Lower leg skin (tissue), 4 donors: ENCODE data around the gene NEU3. TPM values are rescaled to one million over a fixed set of nuclear protein-coding genes. Genes with fewer than 3 reads are reported as not detected.

Experiments
- DNase-seq, 2 donors: peaks; one replicate each; pipeline ENCODE4 v3.0.0-alpha.2; 2019; ENCODE audit warnings: low spot score in 2 of 2
- H3K4me3 ChIP-seq: fragments of 200-600 bp; sonication (generic); 2 replicates; pipeline ENCODE4 v1.5.1; 2017; ENCODE audit warnings: mild to moderate bottlenecking, low read depth; ENCODE audit not compliant: poor library complexity, severe bottlenecking
- POLR2A ChIP-seq, 2 donors: fragments of 450-650 bp; IDR thresholded peaks; one replicate each; pipeline ENCODE4 v1.6.1; 2016 to 2017; ENCODE audit warnings: antibody characterized with exemption in 2 of 2, mild to moderate bottlenecking in 1 of 2, moderate library complexity in 1 of 2
- WGBS, 2 donors: methylation state at CpG; one replicate each; pipeline ENCODE4 v1.1.5; 2018; 5-methylcytosine and 5-hydroxymethylcytosine counted together
- intact Hi-C: fragments of 100-400 bp; cut with DNase I; formaldehyde crosslinking; loops from one replicate; pipeline ENCODE4 v1.15.0; 2023; ENCODE audit warnings: low total_unique reads
- total RNA-seq, 4 donors: library from RNA; depleted of rRNA; stranded (reverse); fragments of >200 nt; gene quantifications; one replicate each; pipeline ENCODE4 v1.1.0, GENCODE V29; 2016
- TF ChIP-seq, protein P1 (sequence below), 3 donors: fragments of 450-650 bp; IDR thresholded peaks; one replicate each; pipeline ENCODE4 v1.5.1; 2016; ENCODE audit warnings: antibody characterized with exemption in 3 of 3, mild to moderate bottlenecking in 3 of 3, moderate library complexity in 2 of 3

Gene NEU3
- total RNA-seq, 4 donors from 2014 or later, result 4.3 to 7.4 (median 5.9) TPM

GRCh38 chr11:74990941-74991340, 2.2 kb downstream of the NEU3 start:
- WGBS, 2 donors, result 63 to 88% methylated on average over 1 of the region's 1 CpG
- intact Hi-C loops, result no loop called here
- DNase-seq, result no peak
- no peak for TF ChIP-seq POLR2A (IDR thresholded peaks at IDR 0.05)
- TF ChIP-seq, protein P1, sequence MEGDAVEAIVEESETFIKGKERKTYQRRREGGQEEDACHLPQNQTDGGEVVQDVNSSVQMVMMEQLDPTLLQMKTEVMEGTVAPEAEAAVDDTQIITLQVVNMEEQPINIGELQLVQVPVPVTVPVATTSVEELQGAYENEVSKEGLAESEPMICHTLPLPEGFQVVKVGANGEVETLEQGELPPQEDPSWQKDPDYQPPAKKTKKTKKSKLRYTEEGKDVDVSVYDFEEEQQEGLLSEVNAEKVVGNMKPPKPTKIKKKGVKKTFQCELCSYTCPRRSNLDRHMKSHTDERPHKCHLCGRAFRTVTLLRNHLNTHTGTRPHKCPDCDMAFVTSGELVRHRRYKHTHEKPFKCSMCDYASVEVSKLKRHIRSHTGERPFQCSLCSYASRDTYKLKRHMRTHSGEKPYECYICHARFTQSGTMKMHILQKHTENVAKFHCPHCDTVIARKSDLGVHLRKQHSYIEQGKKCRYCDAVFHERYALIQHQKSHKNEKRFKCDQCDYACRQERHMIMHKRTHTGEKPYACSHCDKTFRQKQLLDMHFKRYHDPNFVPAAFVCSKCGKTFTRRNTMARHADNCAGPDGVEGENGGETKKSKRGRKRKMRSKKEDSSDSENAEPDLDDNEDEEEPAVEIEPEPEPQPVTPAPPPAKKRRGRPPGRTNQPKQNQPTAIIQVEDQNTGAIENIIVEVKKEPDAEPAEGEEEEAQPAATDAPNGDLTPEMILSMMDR (IDR thresholded peaks at IDR 0.05), result no peak
- H3K4me3 ChIP-seq, result no peak overlapping the region

- TF ChIP-seq POLR2A (IDR thresholded peaks at IDR 0.05), result no peak
- H3K4me3 ChIP-seq, result no peak overlapping the region
- intact Hi-C loops, result no loop called here
- DNase-seq, result no peak
- WGBS, 2 donors, result 96% methylated on average over 5 of the region's 5 CpGs
Observed at GRCh38 chr11:74992852-74993251, 4.1 kb downstream of the NEU3 start.

DNA sequence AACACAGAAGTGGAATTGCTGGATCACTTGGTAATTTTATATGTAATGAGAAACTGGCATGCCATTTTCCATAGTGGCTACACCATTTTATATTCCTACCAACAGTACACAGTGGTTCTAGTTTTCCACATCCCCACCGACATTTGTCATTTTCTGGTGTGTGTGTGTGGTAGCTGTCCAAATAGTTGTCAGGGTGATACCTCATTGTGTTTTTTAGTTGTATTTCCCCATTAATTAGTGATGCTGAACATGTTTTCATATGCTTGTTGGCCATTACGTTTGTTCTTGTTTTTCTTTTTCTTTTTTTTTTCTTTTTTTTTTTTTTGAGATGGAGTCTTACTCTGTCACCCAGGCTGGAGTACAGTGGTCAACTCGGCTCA, 12.2 kb downstream of the NEU3 start:
- 85 to 93% methylated on average over 3 of the region's 3 CpGs for WGBS, 2 donors
- intact Hi-C loops, result no loop called here
- H3K4me3 ChIP-seq, result no peak overlapping the region
- DNase-seq, result no peak
- TF ChIP-seq, protein P1 (IDR thresholded peaks at IDR 0.05), result no peak
- no peak for TF ChIP-seq POLR2A (IDR thresholded peaks at IDR 0.05)

- TF ChIP-seq, protein P1 (IDR thresholded peaks at IDR 0.05), result no peak
- no peak for TF ChIP-seq POLR2A (IDR thresholded peaks at IDR 0.05)
- WGBS, 2 donors, result 77 to 80% methylated on average over 3 of the region's 3 CpGs
- DNase-seq, result no peak
- H3K4me3 ChIP-seq, result no peak overlapping the region
- intact Hi-C loops, result no loop called here
Observed at GRCh38 chr11:75001686-75002085, 13.0 kb downstream of the NEU3 start.

DNA sequence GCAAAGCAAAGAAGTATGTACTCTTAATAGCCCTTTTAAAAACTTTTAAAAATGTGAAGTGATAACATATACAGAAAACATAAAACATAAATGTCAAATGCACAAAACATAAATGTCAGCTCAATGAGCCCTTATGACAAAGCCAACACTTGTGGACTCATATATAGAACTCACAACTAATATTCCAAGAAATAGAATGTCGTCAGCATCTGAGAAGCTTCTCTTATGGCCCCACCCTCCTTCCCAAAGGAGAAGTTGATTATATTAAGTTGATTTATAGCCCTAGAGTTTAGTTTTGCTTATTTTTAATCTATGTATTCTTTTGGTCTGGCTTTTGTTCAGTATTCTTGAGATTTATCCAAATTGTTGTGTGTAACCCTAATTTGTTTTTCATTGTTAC, 13.8 kb downstream of the NEU3 start:
- no peak for DNase-seq
- H3K4me3 ChIP-seq, result no peak overlapping the region
- TF ChIP-seq POLR2A (IDR thresholded peaks at IDR 0.05), result no peak
- TF ChIP-seq, protein P1 (IDR thresholded peaks at IDR 0.05), result no peak
- 82 to 91% methylated on average over 1 of the region's 1 CpG for WGBS, 2 donors
- intact Hi-C loops, result no loop called here

DNA sequence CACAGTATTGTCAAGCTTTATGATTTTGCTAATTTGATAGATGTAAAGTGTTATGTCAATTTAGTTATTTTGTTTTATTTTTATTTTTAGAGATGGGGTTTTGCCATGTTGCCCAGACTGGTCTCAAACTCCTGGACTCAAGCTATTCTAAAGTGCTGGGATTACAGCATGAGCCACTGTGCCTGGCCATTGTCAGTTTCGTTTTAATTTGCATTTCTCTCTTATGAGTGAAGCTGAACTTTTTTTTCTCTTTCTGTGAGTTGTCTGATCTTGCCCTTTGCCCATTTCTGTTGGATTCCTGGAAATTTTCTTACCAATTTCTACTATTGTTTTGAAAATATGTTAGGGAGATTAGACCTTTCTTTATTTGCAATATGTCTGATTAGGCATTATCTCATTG, 15.5 kb downstream of the NEU3 start:
- 67 to 76% methylated on average over 1 of the region's 1 CpG for WGBS, 2 donors
- TF ChIP-seq POLR2A (IDR thresholded peaks at IDR 0.05), result no peak
- TF ChIP-seq, protein P1 (IDR thresholded peaks at IDR 0.05), result no peak
- intact Hi-C loops, result no loop called here
- no peak for DNase-seq
- H3K4me3 ChIP-seq, result no peak overlapping the region
